Mesenchymal stem cell (in vitro differentiated cells and primary cell): ENCODE results near the gene LGR6.
"Not testable (repeated sequence)": the region's sequence is repeated elsewhere in the genome, so short reads cannot be mapped to it uniquely, and the experiment has no call there.

Experiments used
- DNase-seq: peaks from one replicate; pipeline ENCODE4 v3.0.0-alpha.2; 2013
- H2AFZ ChIP-seq: one replicate; pipeline ENCODE4 v1.6.1; 2013; ENCODE audit warnings: low read depth, mild to moderate bottlenecking, control low read depth, inconsistent platforms, low read length, moderate library complexity
- H2AK5ac ChIP-seq: 2 replicates; pipeline ENCODE4 v1.6.1; 2013; ENCODE audit warnings: low read length, moderate library complexity, mild to moderate bottlenecking, inconsistent platforms; ENCODE audit not compliant: severe bottlenecking
- H2BK120ac ChIP-seq: one replicate; pipeline ENCODE4 v1.6.1; 2013; ENCODE audit warnings: low read depth, mild to moderate bottlenecking, inconsistent platforms, low read length, moderate library complexity
- H2BK12ac ChIP-seq, 2 experiments: one replicate each; pipeline ENCODE4 v1.6.1; 2013; ENCODE audit warnings: inconsistent platforms in 2 of 2, low read length in 2 of 2, mild to moderate bottlenecking in 2 of 2, moderate library complexity in 2 of 2, control low read depth in 1 of 2
- H2BK15ac ChIP-seq: one replicate; pipeline ENCODE4 v1.6.1; 2013; ENCODE audit warnings: mild to moderate bottlenecking, low read depth, inconsistent platforms; ENCODE audit not compliant: poor library complexity, severe bottlenecking
- H2BK5ac ChIP-seq: 2 replicates; pipeline ENCODE4 v1.6.1; 2013; ENCODE audit warnings: low read depth, mild to moderate bottlenecking, low read length, control low read depth, inconsistent platforms; ENCODE audit not compliant: poor library complexity, severe bottlenecking
- H3K14ac ChIP-seq, 2 experiments: one replicate each; pipeline ENCODE4 v1.6.1; 2013; ENCODE audit warnings: inconsistent platforms in 2 of 2, low read length in 2 of 2, control low read depth in 1 of 2, mild to moderate bottlenecking in 1 of 2, moderate library complexity in 1 of 2
- H3K18ac ChIP-seq, 2 experiments: one replicate each; pipeline ENCODE4 v1.6.1; 2013; ENCODE audit warnings: inconsistent platforms in 2 of 2, low read length in 2 of 2, control low read depth in 1 of 2, low read depth in 1 of 2, mild to moderate bottlenecking in 1 of 2
- H3K23ac ChIP-seq, 2 experiments: one replicate each; pipeline ENCODE4 v1.6.1; 2013; ENCODE audit warnings: inconsistent platforms in 2 of 2, low read length in 2 of 2, mild to moderate bottlenecking in 2 of 2, moderate library complexity in 2 of 2, control low read depth in 1 of 2
- H3K27ac ChIP-seq: 2 replicates; pipeline ENCODE4 v1.5.1; 2013; ENCODE audit warnings: mild to moderate bottlenecking, moderate library complexity, low read length, control low read depth, inconsistent platforms; ENCODE audit not compliant: poor library complexity, severe bottlenecking
- H3K27me3 ChIP-seq, 2 experiments: 2 replicates each; pipeline versions ENCODE4 v1.6.1 to v1.7.0; 2013; ENCODE audit warnings: low read length in 2 of 2, mild to moderate bottlenecking in 2 of 2, moderate library complexity in 2 of 2, control low read depth in 1 of 2, inconsistent platforms in 1 of 2; ENCODE audit not compliant: control insufficient read depth in 1 of 2, insufficient read depth in 1 of 2
- H3K36me3 ChIP-seq, 2 experiments: 2 replicates each; pipeline versions ENCODE4 v1.6.1 to v1.7.0; 2013; ENCODE audit warnings: low read length in 2 of 2, control low read depth in 1 of 2, inconsistent platforms in 1 of 2, low read depth in 1 of 2, mild to moderate bottlenecking in 1 of 2; ENCODE audit not compliant: insufficient read depth in 2 of 2, control insufficient read depth in 1 of 2
- H3K4ac ChIP-seq, 2 experiments: one replicate each; pipeline ENCODE4 v1.6.1; 2013; ENCODE audit warnings: inconsistent platforms in 2 of 2, low read length in 2 of 2, mild to moderate bottlenecking in 2 of 2, moderate library complexity in 2 of 2, control low read depth in 1 of 2, low read depth in 1 of 2
- H3K4me1 ChIP-seq: 2 replicates; pipeline ENCODE4 v1.6.1; 2013; ENCODE audit warnings: low read depth, low read length, control low read depth; ENCODE audit not compliant: control insufficient read depth, insufficient read depth
- H3K4me2 ChIP-seq: 2 replicates; pipeline ENCODE4 v1.6.1; 2013; ENCODE audit warnings: low read length, mild to moderate bottlenecking, inconsistent platforms; ENCODE audit not compliant: poor library complexity, severe bottlenecking
- H3K4me3 ChIP-seq, 2 experiments: 2 replicates each; pipeline versions ENCODE4 v1.5.1 to v1.7.0; 2013; ENCODE audit warnings: low read length in 2 of 2, mild to moderate bottlenecking in 2 of 2, control low read depth in 1 of 2, low read depth in 1 of 2; ENCODE audit not compliant: insufficient read depth in 1 of 2
- H3K79me1 ChIP-seq: replicated peaks from 2 replicates; pipeline ENCODE4 v1.6.1; 2013; ENCODE audit warnings: mild to moderate bottlenecking, control low read depth, low read length, inconsistent platforms; ENCODE audit not compliant: poor library complexity, severe bottlenecking
- H3K9ac ChIP-seq: 2 replicates; pipeline ENCODE4 v1.7.0; 2013; ENCODE audit warnings: mild to moderate bottlenecking, low read length, moderate library complexity
- H3K9me3 ChIP-seq: 2 replicates; pipeline ENCODE4 v1.7.0; 2013; ENCODE audit warnings: mild to moderate bottlenecking, low read length; ENCODE audit not compliant: control insufficient read depth
- H4K8ac ChIP-seq: one replicate; pipeline ENCODE4 v1.6.1; 2013; ENCODE audit warnings: inconsistent platforms, mild to moderate bottlenecking, low read length, moderate library complexity
- H4K91ac ChIP-seq: one replicate; pipeline ENCODE4 v1.6.1; 2013; ENCODE audit warnings: mild to moderate bottlenecking, low read length, inconsistent platforms
- WGBS: methylation state at CpG from one replicate; pipeline ENCODE4 v1.1.7; 2013; ENCODE audit warnings: mixed read lengths; 5-methylcytosine and 5-hydroxymethylcytosine counted together

The LGR6 gene

DNA sequence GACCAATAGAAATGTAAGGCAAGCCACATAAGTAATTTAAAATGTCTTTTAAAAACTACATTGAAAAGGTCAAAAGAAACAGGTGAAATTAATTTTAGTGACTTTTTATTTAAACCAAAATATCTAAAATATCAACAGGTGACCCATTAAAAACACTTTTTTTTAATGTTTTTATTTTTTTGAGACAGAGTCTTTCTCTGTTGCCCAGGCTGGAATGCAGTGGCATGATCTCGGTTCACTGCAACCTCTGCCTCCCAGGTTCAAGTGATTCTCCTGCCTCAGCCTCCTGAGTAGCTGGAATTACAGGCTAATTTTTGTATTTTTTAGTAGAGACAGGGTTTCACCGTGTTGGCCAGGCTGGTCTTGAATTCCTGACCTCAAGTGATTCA lies 12.9 kb upstream of the LGR6 start:
- not testable (repeated sequence) for H3K4me1 ChIP-seq, H3K9ac ChIP-seq, H3K36me3 ChIP-seq, H2BK5ac ChIP-seq, H3K4me3 ChIP-seq, H3K4me2 ChIP-seq, H3K79me1 ChIP-seq, H2AFZ ChIP-seq, H3K14ac ChIP-seq, H4K8ac ChIP-seq, H2BK120ac ChIP-seq, H2BK15ac ChIP-seq, H3K23ac ChIP-seq, H4K91ac ChIP-seq, H2AK5ac ChIP-seq, H3K27ac ChIP-seq, H3K9me3 ChIP-seq, H3K18ac ChIP-seq, H2BK12ac ChIP-seq, H3K4ac ChIP-seq, DNase-seq
- peaks cover 60 to 86% of the 10 kb centered on the region in 2 experiments for H3K27me3 ChIP-seq
- WGBS, result 93% methylated on average over 2 of the region's 2 CpGs

DNA sequence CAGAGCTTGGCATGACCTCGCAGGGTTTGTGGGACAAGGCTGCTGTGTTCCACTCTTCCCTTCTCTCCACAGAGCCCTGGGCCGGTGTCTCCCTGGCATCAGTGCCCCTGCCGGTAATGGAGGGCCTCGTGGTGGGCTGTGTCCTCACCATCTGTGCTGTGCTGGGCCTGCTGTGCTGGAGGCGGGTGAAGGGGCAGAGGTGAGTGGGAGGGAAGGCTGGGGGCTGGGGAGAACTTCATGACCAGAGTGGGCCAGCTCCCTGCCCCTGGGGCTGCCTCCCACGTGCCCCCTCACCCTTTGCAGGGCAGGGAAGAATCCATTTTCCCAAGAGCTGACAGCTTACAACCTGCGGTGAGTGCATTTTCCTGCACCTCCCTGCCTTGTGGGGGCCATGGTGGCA lies 12.0 kb upstream of the LGR6 start:
- no peak overlapping the region for H4K91ac ChIP-seq
- WGBS, result 80% methylated on average over 7 of the region's 7 CpGs

GRCh38 chr1:202182040-202182877 lies 11.3 kb upstream of the LGR6 start:
- no peak overlapping the region for H3K18ac ChIP-seq
- WGBS, result 89% methylated on average over 7 of the region's 8 CpGs
- peaks cover 5% of the 10 kb centered on the region for H3K4me1 ChIP-seq
- H3K27ac ChIP-seq, result no peak overlapping the region
- H3K4me3 ChIP-seq, result no peak overlapping the region
- H3K23ac ChIP-seq, result no peak overlapping the region
- no peak overlapping the region for H4K91ac ChIP-seq
- no peak overlapping the region for H3K9ac ChIP-seq
- no peak overlapping the region for H2AK5ac ChIP-seq
- no peak overlapping the region for H4K8ac ChIP-seq
- no peak overlapping the region for H2AFZ ChIP-seq
- no peak for DNase-seq
- H2BK5ac ChIP-seq, result no peak overlapping the region
- H3K36me3 ChIP-seq, result no peaks in the 10 kb centered on the region
- no peak overlapping the region for H3K14ac ChIP-seq
- no peaks in the 10 kb centered on the region for H3K79me1 ChIP-seq
- no peak overlapping the region for H2BK15ac ChIP-seq
- no peak overlapping the region for H3K4me2 ChIP-seq
- no peak overlapping the region for H2BK120ac ChIP-seq
- no peak overlapping the region for H2BK12ac ChIP-seq
- peaks cover 65 to 93% of the 10 kb centered on the region in 2 experiments for H3K27me3 ChIP-seq
- H3K4ac ChIP-seq, result no peak overlapping the region
- no peaks in the 10 kb centered on the region for H3K9me3 ChIP-seq

More for the DNA sequence above, 12.0 kb upstream of the LGR6 start:
- Histone ChIP-seq H3K18ac (no peak overlapping the region), H3K14ac (no peak overlapping the region), H3K9me3 (no peaks in the 10 kb centered on the region), H3K27ac (no peak overlapping the region), H2BK5ac (no peak overlapping the region), H3K4ac (no peak overlapping the region), H4K8ac (no peak overlapping the region), H3K23ac (no peak overlapping the region), H3K4me1 (peaks cover 5% of the 10 kb centered on the region), H2BK120ac (no peak overlapping the region), H2AK5ac (no peak overlapping the region), H3K9ac (no peak overlapping the region), H3K4me2 (no peak overlapping the region), H3K4me3 (no peak overlapping the region), H2AFZ (no peak overlapping the region), H3K79me1 (no peaks in the 10 kb centered on the region), H2BK15ac (no peak overlapping the region), H2BK12ac (no peak overlapping the region), H3K27me3 (peaks cover 62 to 92% of the 10 kb centered on the region in 2 experiments), H3K36me3 (no peaks in the 10 kb centered on the region)
- no peak for DNase-seq

- DNase-seq, result peak; percentile 91
- no peak overlapping the region for H3K4ac ChIP-seq
- H3K9me3 ChIP-seq, result no peaks in the 10 kb centered on the region
- no peaks in the 10 kb centered on the region for H3K79me1 ChIP-seq
- H3K4me1 ChIP-seq, result peaks cover 5% of the 10 kb centered on the region
- no peak overlapping the region for H2BK5ac ChIP-seq
- H2BK12ac ChIP-seq, result no peak overlapping the region
- H3K27me3 ChIP-seq, result peaks cover 53 to 90% of the 10 kb centered on the region in 2 experiments
- no peak overlapping the region for H4K8ac ChIP-seq
- no peak overlapping the region for H3K4me2 ChIP-seq
- no peak overlapping the region for H2BK15ac ChIP-seq
- H3K18ac ChIP-seq, result no peak overlapping the region
- H4K91ac ChIP-seq, result no peak overlapping the region
- H3K9ac ChIP-seq, result peak overlapping the region; percentile 34
- H3K36me3 ChIP-seq, result no peaks in the 10 kb centered on the region
- 28% methylated on average over 19 of the region's 19 CpGs for WGBS
- H3K27ac ChIP-seq, result no peak overlapping the region
- H3K14ac ChIP-seq, result no peak overlapping the region
- no peak overlapping the region for H2AFZ ChIP-seq
- peak overlapping the region in 1 of 2 experiments; percentile 62 for H3K4me3 ChIP-seq
- no peak overlapping the region for H2AK5ac ChIP-seq
- H3K23ac ChIP-seq, result no peak overlapping the region
- no peak overlapping the region for H2BK120ac ChIP-seq
Measured at GRCh38 chr1:202184750-202185460, 8.7 kb upstream of the LGR6 start.
